Measurements from ENCODE around the gene COMT.

DNA sequence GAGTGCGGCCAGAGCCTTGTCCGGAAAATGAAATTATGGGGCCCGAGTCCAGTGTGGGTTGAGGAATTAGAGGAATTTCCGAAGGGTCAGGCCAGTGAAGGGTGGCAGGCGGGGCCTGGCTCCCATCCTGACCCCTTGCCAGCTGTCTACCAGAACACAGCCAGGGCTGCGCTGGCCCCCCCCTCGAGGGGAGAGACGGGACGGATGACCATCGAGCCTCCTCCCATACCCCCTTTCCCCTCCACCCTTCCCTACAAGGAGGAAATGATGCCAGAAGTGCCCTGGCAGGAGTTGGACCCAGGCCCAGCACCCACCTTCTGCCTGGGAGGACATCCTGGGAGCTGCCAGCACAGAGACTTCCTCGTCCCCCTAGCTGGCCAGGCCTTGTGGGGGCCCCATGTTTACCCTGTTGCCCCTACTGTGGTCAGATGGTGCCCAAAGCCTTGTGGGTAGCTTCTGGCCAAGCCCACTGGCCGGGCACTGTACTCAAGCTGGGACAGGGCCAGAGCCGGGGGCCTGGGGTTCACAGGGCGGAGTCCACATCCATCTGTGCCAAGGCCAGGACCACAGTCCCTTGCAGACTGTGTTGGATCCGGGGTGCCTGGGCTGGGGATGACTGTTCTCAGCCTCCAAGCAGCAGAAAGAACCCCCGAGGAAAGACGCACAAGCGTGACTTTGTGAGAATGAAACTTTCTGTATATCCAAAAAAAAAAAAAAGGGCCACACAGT, 54.2 kb downstream of the COMT start:
- TF ChIP-seq, protein P1, sequence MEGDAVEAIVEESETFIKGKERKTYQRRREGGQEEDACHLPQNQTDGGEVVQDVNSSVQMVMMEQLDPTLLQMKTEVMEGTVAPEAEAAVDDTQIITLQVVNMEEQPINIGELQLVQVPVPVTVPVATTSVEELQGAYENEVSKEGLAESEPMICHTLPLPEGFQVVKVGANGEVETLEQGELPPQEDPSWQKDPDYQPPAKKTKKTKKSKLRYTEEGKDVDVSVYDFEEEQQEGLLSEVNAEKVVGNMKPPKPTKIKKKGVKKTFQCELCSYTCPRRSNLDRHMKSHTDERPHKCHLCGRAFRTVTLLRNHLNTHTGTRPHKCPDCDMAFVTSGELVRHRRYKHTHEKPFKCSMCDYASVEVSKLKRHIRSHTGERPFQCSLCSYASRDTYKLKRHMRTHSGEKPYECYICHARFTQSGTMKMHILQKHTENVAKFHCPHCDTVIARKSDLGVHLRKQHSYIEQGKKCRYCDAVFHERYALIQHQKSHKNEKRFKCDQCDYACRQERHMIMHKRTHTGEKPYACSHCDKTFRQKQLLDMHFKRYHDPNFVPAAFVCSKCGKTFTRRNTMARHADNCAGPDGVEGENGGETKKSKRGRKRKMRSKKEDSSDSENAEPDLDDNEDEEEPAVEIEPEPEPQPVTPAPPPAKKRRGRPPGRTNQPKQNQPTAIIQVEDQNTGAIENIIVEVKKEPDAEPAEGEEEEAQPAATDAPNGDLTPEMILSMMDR (IDR thresholded peaks at IDR 0.05; ENCODE audit: borderline replicate concordance, extremely low read depth, low read length, poor library complexity, severe bottlenecking): no peak
- TF ChIP-seq EZH2 (IDR thresholded peaks at IDR 0.05; ENCODE audit: borderline replicate concordance, low read depth, low read length, severe bottlenecking): no peak

Data from DND-41 (cell line).